CD4-positive, alpha-beta memory T cell (primary cell): ENCODE results near the gene RRP8. TPM values are rescaled to one million over a fixed set of nuclear protein-coding genes. Genes with fewer than 3 reads are reported as not detected.

ENCODE experiments used
- CTCF ChIA-PET: fragments of 350-600 bp; sonication (Branson Sonifier 250); formaldehyde crosslinking; loops from one replicate; lab custom pipeline; 2021; ENCODE audit warnings: inconsistent platforms; ENCODE audit not compliant: partially characterized antibody; lab: Charles Lee
- POLR2A ChIA-PET: fragments of 350-600 bp; sonication (Branson Sonifier 250); formaldehyde crosslinking; loops from one replicate; lab custom pipeline; 2021; ENCODE audit not compliant: partially characterized antibody; lab: Charles Lee
- DNase-seq, 5 donors: peaks; one replicate each; pipeline versions ENCODE4 v3.0.0 to v3.0.0-alpha.2; 2020 to 2022; ENCODE audit warnings: mixed read lengths in 1 of 5
- H3K27ac ChIP-seq: one replicate; pipeline ENCODE4 v1.7.0; 2013; ENCODE audit warnings: low read depth, low read length
- H3K27me3 ChIP-seq: 2 replicates; pipeline ENCODE4 v1.7.0; 2013; ENCODE audit warnings: mild to moderate bottlenecking, low read length, moderate library complexity; ENCODE audit not compliant: insufficient read depth
- H3K36me3 ChIP-seq: 2 replicates; pipeline ENCODE4 v1.7.0; 2013; ENCODE audit warnings: mild to moderate bottlenecking, low read length, moderate library complexity; ENCODE audit not compliant: insufficient read depth
- H3K4me1 ChIP-seq: 2 replicates; pipeline ENCODE4 v1.7.0; 2013; ENCODE audit warnings: mild to moderate bottlenecking, low read length, moderate library complexity; ENCODE audit not compliant: insufficient read depth
- H3K4me3 ChIP-seq, 2 donors: one replicate each; pipeline ENCODE4 v1.7.0; 2013; ENCODE audit warnings: low read length in 2 of 2, mild to moderate bottlenecking in 1 of 2
- H3K9me3 ChIP-seq, 2 donors: one replicate each; pipeline ENCODE4 v1.7.0; 2013; ENCODE audit warnings: low read length in 2 of 2, control low read depth in 1 of 2; ENCODE audit not compliant: control insufficient read depth in 1 of 2
- H3K27ac Mint-ChIP-seq, 7 donors: one replicate each; pipeline ENCODE4 v1.8.0; 2020 to 2021; ENCODE audit warnings: mixed read lengths in 7 of 7, mild to moderate bottlenecking in 6 of 7, inconsistent platforms in 3 of 7, moderate library complexity in 3 of 7
- H3K27me3 Mint-ChIP-seq, 2 donors: one replicate each; pipeline ENCODE4 v1.8.0; 2020 to 2021; ENCODE audit warnings: mixed read lengths in 2 of 2
- H3K36me3 Mint-ChIP-seq, 2 donors: one replicate each; pipeline ENCODE4 v1.8.0; 2020 to 2021; ENCODE audit warnings: mixed read lengths in 2 of 2, inconsistent platforms in 1 of 2, mild to moderate bottlenecking in 1 of 2
- H3K4me1 Mint-ChIP-seq, 4 donors: one replicate each; pipeline ENCODE4 v1.8.0; 2020 to 2021; ENCODE audit warnings: mixed read lengths in 4 of 4, mild to moderate bottlenecking in 1 of 4
- H3K4me3 Mint-ChIP-seq, 8 donors: one replicate each; pipeline ENCODE4 v1.8.0; 2020 to 2021; ENCODE audit warnings: mixed read lengths in 8 of 8, mild to moderate bottlenecking in 7 of 8, moderate library complexity in 6 of 8, inconsistent platforms in 3 of 8
- H3K9me3 Mint-ChIP-seq, 8 donors: one replicate each; pipeline ENCODE4 v1.8.0; 2020 to 2021; ENCODE audit warnings: mixed read lengths in 8 of 8, mild to moderate bottlenecking in 5 of 8, inconsistent platforms in 3 of 8, moderate library complexity in 1 of 8
- intact Hi-C: fragments of 100-400 bp; cut with micrococcal nuclease; formaldehyde crosslinking; loops from one replicate; pipeline ENCODE4 v1.15.1; 2023
- polyA plus RNA-seq, 2 donors: library from polyadenylated mRNA; unstranded; fragments of 300-500 nt; fragmentation: Illumina TruSeq; gene quantifications; one replicate each; pipeline ENCODE4 v1.2.3, GENCODE V29; 2021
- total RNA-seq, 2 experiments: library from RNA; stranded (reverse); gene quantifications; one replicate each; pipeline ENCODE4 v1.2.3, GENCODE V29; 2021

The RRP8 gene
- total and polyA plus RNA-seq, 4 experiments from 2014 or later, result 19.5 to 36.0 (median 29.2) TPM

GRCh38 chr11:6565988-6566703, 37.3 kb downstream of the RRP8 start:
- DNase-seq, result no peak
- no peak overlapping the region for H3K4me3 Mint-ChIP-seq
- Histone ChIP-seq H3K27me3 (no peaks in the 10 kb centered on the region), H3K27ac (no peak overlapping the region), H3K9me3 (no peaks in the 10 kb centered on the region), H3K4me3 (no peak overlapping the region), H3K36me3 (peaks cover 3% of the 10 kb centered on the region), H3K4me1 (no peaks in the 10 kb centered on the region)
- no peaks in the 10 kb centered on the region for H3K9me3 Mint-ChIP-seq
- no peaks in the 10 kb centered on the region for H3K27me3 Mint-ChIP-seq
- H3K4me1 Mint-ChIP-seq, result peaks cover 0 to 4% (median 0%) of the 10 kb centered on the region in 4 donors
- peak overlapping the region in 2 of 7 donors; percentile 22 to 32 for H3K27ac Mint-ChIP-seq
- CTCF ChIA-PET, result interaction anchor here (1.3 kb wide), 1 partner anchor 35 kb away, joined by 3 read pairs; no protein-coding TSS in a partner anchor
- POLR2A ChIA-PET, result interaction anchor here (0.9 kb wide), 1 partner anchor 148 kb away, joined by 3 read pairs; no protein-coding TSS in a partner anchor
- peaks cover 11 to 19% of the 10 kb centered on the region in 2 donors for H3K36me3 Mint-ChIP-seq
- intact Hi-C loops, result no loop called here

GRCh38 chr11:6565325-6565724, 38.1 kb downstream of the RRP8 start:
- H3K4me1 ChIP-seq, result no peaks in the 10 kb centered on the region
- H3K4me3 ChIP-seq, result no peak overlapping the region
- no peaks in the 10 kb centered on the region for H3K27me3 ChIP-seq
- peak overlapping the region in 2 of 7 donors; percentile 16 to 49 for H3K27ac Mint-ChIP-seq
- DNase-seq, result no peak
- CTCF ChIA-PET, result interaction anchor here (1.3 kb wide), 1 partner anchor 34 kb away, joined by 3 read pairs; no protein-coding TSS in a partner anchor
- no peaks in the 10 kb centered on the region for H3K27me3 Mint-ChIP-seq
- intact Hi-C loops, result no loop called here
- no peaks in the 10 kb centered on the region for H3K9me3 ChIP-seq
- H3K4me1 Mint-ChIP-seq, result peaks cover 0 to 4% (median 0%) of the 10 kb centered on the region in 4 donors
- POLR2A ChIA-PET, result interaction anchor here (0.9 kb wide), 1 partner anchor 148 kb away, joined by 3 read pairs; no protein-coding TSS in a partner anchor
- no peak overlapping the region for H3K4me3 Mint-ChIP-seq
- no peaks in the 10 kb centered on the region for H3K9me3 Mint-ChIP-seq
- H3K36me3 ChIP-seq, result peaks cover 3% of the 10 kb centered on the region
- no peak overlapping the region for H3K27ac ChIP-seq
- H3K36me3 Mint-ChIP-seq, result peaks cover 14 to 19% of the 10 kb centered on the region in 2 donors

- H3K9me3 ChIP-seq, result no peaks in the 10 kb centered on the region
- ChIA-PET POLR2A (no interaction called here), CTCF (interaction anchor here (1.0 to 1.5 kb wide), 2 partner anchors 10 to 185 kb away, joined by 3 read pairs; no protein-coding TSS in a partner anchor)
- no peak overlapping the region for H3K27ac Mint-ChIP-seq
- no peaks in the 10 kb centered on the region for H3K9me3 Mint-ChIP-seq
- no peak overlapping the region for H3K27ac ChIP-seq
- H3K4me3 ChIP-seq, result no peak overlapping the region
- intact Hi-C loops, result no loop called here
- H3K27me3 Mint-ChIP-seq, result no peaks in the 10 kb centered on the region
- H3K4me1 ChIP-seq, result no peaks in the 10 kb centered on the region
- peaks cover 0 to 4% (median 0%) of the 10 kb centered on the region in 4 donors for H3K4me1 Mint-ChIP-seq
- H3K36me3 ChIP-seq, result peaks cover 3% of the 10 kb centered on the region
- DNase-seq, result no peak
- H3K36me3 Mint-ChIP-seq, result peaks cover 22 to 23% of the 10 kb centered on the region in 2 donors
- no peaks in the 10 kb centered on the region for H3K27me3 ChIP-seq
- H3K4me3 Mint-ChIP-seq, result no peak overlapping the region
Observed at GRCh38 chr11:6563667-6564066, 39.7 kb downstream of the RRP8 start.

- CTCF ChIA-PET, result interaction anchor here (0.8 to 1.5 kb wide), 3 partner anchors 9 to 185 kb away, joined by 3 to 4 read pairs (median 3); partner anchors contain the start of gene MRPL17
- no peaks in the 10 kb centered on the region for H3K9me3 ChIP-seq
- no peaks in the 10 kb centered on the region for H3K27me3 Mint-ChIP-seq
- peaks cover 22 to 24% of the 10 kb centered on the region in 2 donors for H3K36me3 Mint-ChIP-seq
- no peak for DNase-seq
- POLR2A ChIA-PET, result no interaction called here
- no peaks in the 10 kb centered on the region for H3K4me1 ChIP-seq
- H3K4me1 Mint-ChIP-seq, result peaks cover 0 to 4% (median 0%) of the 10 kb centered on the region in 4 donors
- H3K27me3 ChIP-seq, result no peaks in the 10 kb centered on the region
- no peak overlapping the region for H3K4me3 ChIP-seq
- intact Hi-C loops, result no loop called here
- no peak overlapping the region for H3K27ac Mint-ChIP-seq
- H3K9me3 Mint-ChIP-seq, result no peaks in the 10 kb centered on the region
- no peak overlapping the region for H3K4me3 Mint-ChIP-seq
- no peak overlapping the region for H3K27ac ChIP-seq
- peaks cover 3% of the 10 kb centered on the region for H3K36me3 ChIP-seq
Observed at GRCh38 chr11:6563121-6563619, 40.2 kb downstream of the RRP8 start.

- DNase-seq, result no peak
- Mint-ChIP-seq H3K27me3 (no peaks in the 10 kb centered on the region), H3K4me3 (no peak overlapping the region), H3K4me1 (no peaks in the 10 kb centered on the region), H3K9me3 (no peaks in the 10 kb centered on the region), H3K27ac (peak overlapping the region in 1 of 7 donors; percentile 67), H3K36me3 (peaks cover 22 to 25% of the 10 kb centered on the region in 2 donors)
- H3K27ac ChIP-seq, result no peak overlapping the region
- intact Hi-C loops, result no loop called here
- H3K27me3 ChIP-seq, result no peaks in the 10 kb centered on the region
- H3K9me3 ChIP-seq, result no peaks in the 10 kb centered on the region
- CTCF ChIA-PET, result no interaction called here
- H3K4me1 ChIP-seq, result no peaks in the 10 kb centered on the region
- H3K4me3 ChIP-seq, result no peak overlapping the region
- POLR2A ChIA-PET, result no interaction called here
- no peaks in the 10 kb centered on the region for H3K36me3 ChIP-seq
Observed at GRCh38 chr11:6561288-6561687, 42.1 kb downstream of the RRP8 start.

GRCh38 chr11:6559369-6559768, 44.0 kb downstream of the RRP8 start:
- Histone ChIP-seq H3K4me1 (no peaks in the 10 kb centered on the region), H3K36me3 (no peaks in the 10 kb centered on the region), H3K9me3 (no peaks in the 10 kb centered on the region), H3K27ac (no peak overlapping the region), H3K27me3 (no peaks in the 10 kb centered on the region), H3K4me3 (no peak overlapping the region)
- ChIA-PET CTCF (no interaction called here), POLR2A (no interaction called here)
- no peak overlapping the region for H3K4me3 Mint-ChIP-seq
- intact Hi-C loops, result no loop called here
- no peaks in the 10 kb centered on the region for H3K9me3 Mint-ChIP-seq
- no peaks in the 10 kb centered on the region for H3K4me1 Mint-ChIP-seq
- DNase-seq, result no peak
- peaks cover 17 to 26% of the 10 kb centered on the region in 2 donors for H3K36me3 Mint-ChIP-seq
- no peak overlapping the region for H3K27ac Mint-ChIP-seq
- no peaks in the 10 kb centered on the region for H3K27me3 Mint-ChIP-seq
